Brain microvascular endothelial cell (primary cell): ENCODE measurements around the gene CAMSAP1.

Source experiments
- DNase-seq: peaks from one replicate; pipeline ENCODE4 v3.0.0-alpha.2; 2020
- H3K27ac ChIP-seq: fragments of 250-450 bp; sonication (Bioruptor Pico); 2 replicates; pipeline ENCODE4 v1.5.1; 2020; ENCODE audit warnings: mild to moderate bottlenecking, moderate library complexity
- H3K27me3 ChIP-seq: fragments of 250-450 bp; sonication (Bioruptor Pico); replicated peaks from 2 replicates; pipeline ENCODE4 v1.5.1; 2020; ENCODE audit warnings: mild to moderate bottlenecking
- H3K36me3 ChIP-seq: fragments of 250-450 bp; sonication (Bioruptor Pico); replicated peaks from 2 replicates; pipeline ENCODE4 v1.5.1; 2020; ENCODE audit warnings: mild to moderate bottlenecking
- H3K4me3 ChIP-seq: 2 replicates; pipeline ENCODE4 v1.5.1; 2011; ENCODE audit warnings: low read depth, mild to moderate bottlenecking, control low read depth, low read length, moderate library complexity
- CTCF ChIP-seq: IDR thresholded peaks from 2 replicates; pipeline ENCODE4 v1.5.1; 2011; ENCODE audit warnings: low read depth, mild to moderate bottlenecking, moderate library complexity, low read length, control low read depth, inconsistent platforms; ENCODE audit errors: missing control alignments
- in situ Hi-C: cut with HindIII; loops from 2 replicates; pipeline ENCODE4 v1.10.0; 2017; ENCODE audit warnings: low sequenced_read_pairs, low pct_ligation_motif_present

CAMSAP1 gene

DNA sequence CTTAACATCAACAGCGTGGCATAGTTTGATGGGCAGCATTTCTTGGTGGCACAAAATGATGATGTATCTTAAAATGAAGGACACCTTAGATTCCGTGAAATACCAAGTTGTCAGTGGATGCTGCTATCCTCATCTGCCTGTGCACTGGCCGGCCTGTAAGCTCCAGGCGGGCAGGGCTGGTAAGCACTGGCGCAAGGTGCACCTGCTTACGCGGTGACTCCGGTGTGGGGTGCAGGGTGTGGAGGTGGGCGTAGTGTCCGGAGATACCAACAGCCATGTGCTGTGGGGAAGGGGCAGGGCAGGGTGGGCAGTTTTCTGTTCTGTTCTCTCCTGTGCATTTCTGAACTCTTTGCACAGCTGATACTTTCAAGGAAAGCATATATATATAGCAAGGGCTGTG lies 103.9 kb downstream of the CAMSAP1 start:
- no peak for DNase-seq
- no peaks in the 10 kb centered on the region for H3K27me3 ChIP-seq
- H3K27ac ChIP-seq, result no peak overlapping the region
- in situ Hi-C loops, result no loop called here
- no peak for TF ChIP-seq CTCF
- H3K4me3 ChIP-seq, result no peak overlapping the region
- H3K36me3 ChIP-seq, result no peaks in the 10 kb centered on the region

GRCh38 chr9:135802876-135803419 lies 104.4 kb downstream of the CAMSAP1 start:
- Histone ChIP-seq H3K27me3 (no peaks in the 10 kb centered on the region), H3K36me3 (no peaks in the 10 kb centered on the region), H3K4me3 (no peak overlapping the region), H3K27ac (no peak overlapping the region)
- in situ Hi-C loops, result no loop called here
- DNase-seq, result no peak
- TF ChIP-seq CTCF, result no peak

- Histone ChIP-seq H3K27ac (no peak overlapping the region), H3K36me3 (no peaks in the 10 kb centered on the region), H3K4me3 (no peak overlapping the region), H3K27me3 (no peaks in the 10 kb centered on the region)
- no peak for DNase-seq
- no peak for TF ChIP-seq CTCF
- in situ Hi-C loops, result no loop called here
Measured at GRCh38 chr9:135801070-135801469, 106.3 kb downstream of the CAMSAP1 start.

DNA sequence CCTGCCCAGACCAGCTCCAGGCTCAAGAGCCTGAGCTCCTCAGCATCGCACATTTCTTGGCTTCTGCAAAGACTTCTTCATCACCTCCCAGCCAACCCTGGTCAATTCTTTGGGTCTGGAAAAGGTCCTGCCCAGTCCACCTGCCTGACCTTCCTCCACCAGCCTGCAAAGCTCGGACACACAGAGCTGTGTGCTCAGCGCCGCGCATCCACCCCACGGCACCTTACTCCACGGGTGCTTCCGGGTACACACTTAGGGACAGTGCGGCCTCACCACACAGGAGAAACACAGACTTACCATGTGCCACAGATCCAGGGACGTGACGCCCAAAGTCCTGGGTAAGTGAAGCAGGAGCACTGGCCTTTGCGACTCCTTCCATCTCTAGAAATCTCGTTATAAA lies 108.1 kb downstream of the CAMSAP1 start:
- in situ Hi-C loops, result no loop called here
- TF ChIP-seq CTCF, result no peak
- no peak overlapping the region for H3K27ac ChIP-seq

GRCh38 chr9:135798263-135798585 lies 109.1 kb downstream of the CAMSAP1 start:
- H3K27ac ChIP-seq, result no peak overlapping the region
- no peak for DNase-seq
- TF ChIP-seq CTCF, result no peak
- in situ Hi-C loops, result no loop called here
- H3K36me3 ChIP-seq, result no peaks in the 10 kb centered on the region
- H3K4me3 ChIP-seq, result no peak overlapping the region
- H3K27me3 ChIP-seq, result no peaks in the 10 kb centered on the region

More for the DNA sequence above, 108.1 kb downstream of the CAMSAP1 start:
- H3K27me3 ChIP-seq, result no peaks in the 10 kb centered on the region
- no peaks in the 10 kb centered on the region for H3K36me3 ChIP-seq
- DNase-seq, result no peak
- no peak overlapping the region for H3K4me3 ChIP-seq

GRCh38 chr9:135797507-135798262 lies 109.7 kb downstream of the CAMSAP1 start:
- peak; percentile 88 for TF ChIP-seq CTCF
- no peaks in the 10 kb centered on the region for H3K27me3 ChIP-seq
- H3K36me3 ChIP-seq, result no peaks in the 10 kb centered on the region
- no peak overlapping the region for H3K4me3 ChIP-seq
- in situ Hi-C loops, result no loop called here
- DNase-seq, result peak; percentile 23
- H3K27ac ChIP-seq, result no peak overlapping the region
